Uterus (tissue), 4 donors: Measurements from ENCODE around the gene COBLL1. TPM values are rescaled to one million over a fixed set of nuclear protein-coding genes. Genes with fewer than 3 reads are reported as not detected.

ENCODE experiments used
- DNase-seq, 2 donors: peaks; one replicate each; pipeline ENCODE4 v3.0.0-alpha.2; 2019 to 2020
- H3K27ac ChIP-seq, 2 donors: fragments of 200-600 bp; sonication (generic); 1 replicate in 1 of 2; 2 replicates in 1 of 2; pipeline ENCODE4 v1.5.1; 2016 to 2018
- H3K27me3 ChIP-seq, 2 donors: fragments of 200-600 bp; sonication (generic); one replicate each; pipeline ENCODE4 v1.5.1; 2018 to 2019; ENCODE audit warnings: control low read depth in 1 of 2
- H3K36me3 ChIP-seq, 2 donors: fragments of 200-600 bp; sonication (generic); one replicate each; pipeline ENCODE4 v1.5.1; 2019; ENCODE audit warnings: control low read depth in 1 of 2
- H3K4me1 ChIP-seq, 2 donors: fragments of 200-600 bp; sonication (generic); one replicate each; pipeline ENCODE4 v1.5.1; 2018 to 2019; ENCODE audit warnings: control low read depth in 1 of 2
- H3K4me3 ChIP-seq, 2 donors: fragments of 200-600 bp; sonication (generic); 1 replicate in 1 of 2; 2 replicates in 1 of 2; pipeline ENCODE4 v1.5.1; 2018 to 2019; ENCODE audit warnings: mild to moderate bottlenecking in 1 of 2
- H3K9me3 ChIP-seq, 2 donors: fragments of 200-600 bp; sonication (generic); one replicate each; pipeline ENCODE4 v1.5.1; 2019; ENCODE audit warnings: control low read depth in 1 of 2
- POLR2A ChIP-seq, 2 donors: fragments of 450-650 bp; IDR thresholded peaks; one replicate each; pipeline ENCODE4 v1.6.1; 2016; ENCODE audit warnings: antibody characterized with exemption in 2 of 2, mild to moderate bottlenecking in 1 of 2, moderate library complexity in 1 of 2
- intact Hi-C: fragments of 100-400 bp; cut with DNase I; formaldehyde crosslinking; loops from one replicate; pipeline ENCODE4 v1.15.1; 2023; ENCODE audit warnings: low total_unique reads
- total RNA-seq, 4 donors: library from RNA; depleted of rRNA in 3 of 4; stranded (reverse); fragments of >200 nt in 3 of 4; gene quantifications; one replicate each; pipeline versions ENCODE4 v1.1.0 to v1.2.4, GENCODE V29; 2014 to 2023
- TF ChIP-seq, protein P1 (sequence below), 4 experiments: fragments of 200-600 bp in 2 of 4; fragments of 450-650 bp in 2 of 4; sonication (generic) in 2 of 4; IDR thresholded peaks; one replicate each; pipeline ENCODE4 v1.5.1; 2016 to 2019; ENCODE audit warnings: antibody characterized with exemption in 4 of 4, mild to moderate bottlenecking in 2 of 4, moderate library complexity in 1 of 4
- donor health status: DM: yes; HTN: yes; CAD: no.

COBLL1 gene
- 10 to 100 TPM in 2 of 4 donors, 1 to 10 TPM in 2; 4.1 to 32.6 (median 17.9) TPM for total RNA-seq

DNA sequence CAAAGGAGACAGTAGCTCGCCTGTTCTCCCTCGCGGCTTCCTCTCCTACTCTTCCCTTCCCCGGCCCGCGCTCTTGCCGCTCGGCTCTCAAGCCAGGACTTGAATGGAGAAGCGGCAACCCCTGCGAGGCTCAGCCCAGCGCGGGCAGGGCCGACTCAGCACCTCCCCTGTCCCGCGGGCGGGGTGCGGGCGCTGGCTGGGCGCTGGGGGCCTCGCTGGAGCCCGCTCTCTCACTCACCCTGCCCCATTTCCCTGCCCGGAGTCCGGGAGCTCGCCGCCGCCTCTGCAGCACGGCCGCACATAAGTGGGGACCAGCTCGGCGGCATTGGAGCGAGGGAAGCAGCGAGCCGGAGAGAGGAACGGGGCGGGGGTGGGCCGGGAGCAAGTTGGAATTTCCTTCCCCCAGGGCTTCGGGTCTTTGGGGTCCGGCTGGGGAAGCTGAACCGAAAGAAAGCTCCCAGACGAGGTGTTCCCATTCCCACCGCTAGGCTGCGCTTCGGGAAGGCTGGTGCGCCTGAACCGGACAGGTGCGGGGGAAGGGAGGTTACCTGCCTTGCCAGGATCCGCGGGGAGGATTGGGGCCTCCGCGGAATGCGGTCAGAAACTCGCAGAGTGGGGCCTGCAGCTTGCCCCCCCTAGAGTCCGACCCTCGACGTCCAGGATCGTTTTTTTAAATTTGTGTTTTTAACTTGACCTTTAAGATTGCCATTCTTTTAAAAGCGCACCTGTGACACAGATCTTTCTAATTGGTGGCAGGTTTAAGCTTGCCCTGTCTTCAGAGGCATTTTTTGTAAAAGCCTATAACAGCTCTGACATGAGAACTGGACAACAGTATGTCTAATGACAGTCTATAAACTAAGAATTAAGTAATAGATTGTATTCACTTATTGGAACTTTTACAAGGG lies at the start of gene COBLL1:
Gene COBLL1, minus strand, starts transcription at position 105 of the 905 bp plus-strand sequence. CDS start 627 bp downstream, outside the sequence.
- Histone ChIP-seq H3K4me1 (no peaks in the 10 kb centered on the region), H3K9me3 (no peaks in the 10 kb centered on the region), H3K27ac (peak within 1 kb of the TSS; percentile 81 to 94), H3K4me3 (peak within 1 kb of the TSS; percentile 57 to 74), H3K36me3 (no peaks in the 10 kb centered on the region), H3K27me3 (no peaks in the 10 kb centered on the region)
- intact Hi-C loops: no loop called here
- peak; percentile 62 to 63 for DNase-seq
- TF ChIP-seq POLR2A (IDR thresholded peaks at IDR 0.05): no peak
- TF ChIP-seq, protein P1, sequence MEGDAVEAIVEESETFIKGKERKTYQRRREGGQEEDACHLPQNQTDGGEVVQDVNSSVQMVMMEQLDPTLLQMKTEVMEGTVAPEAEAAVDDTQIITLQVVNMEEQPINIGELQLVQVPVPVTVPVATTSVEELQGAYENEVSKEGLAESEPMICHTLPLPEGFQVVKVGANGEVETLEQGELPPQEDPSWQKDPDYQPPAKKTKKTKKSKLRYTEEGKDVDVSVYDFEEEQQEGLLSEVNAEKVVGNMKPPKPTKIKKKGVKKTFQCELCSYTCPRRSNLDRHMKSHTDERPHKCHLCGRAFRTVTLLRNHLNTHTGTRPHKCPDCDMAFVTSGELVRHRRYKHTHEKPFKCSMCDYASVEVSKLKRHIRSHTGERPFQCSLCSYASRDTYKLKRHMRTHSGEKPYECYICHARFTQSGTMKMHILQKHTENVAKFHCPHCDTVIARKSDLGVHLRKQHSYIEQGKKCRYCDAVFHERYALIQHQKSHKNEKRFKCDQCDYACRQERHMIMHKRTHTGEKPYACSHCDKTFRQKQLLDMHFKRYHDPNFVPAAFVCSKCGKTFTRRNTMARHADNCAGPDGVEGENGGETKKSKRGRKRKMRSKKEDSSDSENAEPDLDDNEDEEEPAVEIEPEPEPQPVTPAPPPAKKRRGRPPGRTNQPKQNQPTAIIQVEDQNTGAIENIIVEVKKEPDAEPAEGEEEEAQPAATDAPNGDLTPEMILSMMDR (IDR thresholded peaks at IDR 0.05): peak; percentile 61 to 75 (median 69)

GRCh38 chr2:164890544-164890943 lies 48.9 kb upstream of the COBLL1 start:
- TF ChIP-seq, protein P1 (IDR thresholded peaks at IDR 0.05): no peak
- TF ChIP-seq POLR2A (IDR thresholded peaks at IDR 0.05): no peak
- H3K36me3 ChIP-seq: no peaks in the 10 kb centered on the region
- no peak for DNase-seq
- intact Hi-C loops: no loop called here
- H3K4me3 ChIP-seq: no peak overlapping the region
- no peaks in the 10 kb centered on the region for H3K4me1 ChIP-seq
- no peak overlapping the region for H3K27ac ChIP-seq
- H3K9me3 ChIP-seq: no peaks in the 10 kb centered on the region
- no peaks in the 10 kb centered on the region for H3K27me3 ChIP-seq

- no peak overlapping the region for H3K4me3 ChIP-seq
- no peak overlapping the region for H3K27ac ChIP-seq
- no peaks in the 10 kb centered on the region for H3K36me3 ChIP-seq
- intact Hi-C loops: no loop called here
- no peaks in the 10 kb centered on the region for H3K4me1 ChIP-seq
- TF ChIP-seq POLR2A (IDR thresholded peaks at IDR 0.05): no peak
- TF ChIP-seq, protein P1 (IDR thresholded peaks at IDR 0.05): no peak
- no peak for DNase-seq
- no peaks in the 10 kb centered on the region for H3K27me3 ChIP-seq
- no peaks in the 10 kb centered on the region for H3K9me3 ChIP-seq
These were observed 47.0 kb upstream of the COBLL1 start for GRCh38 chr2:164888592-164888991.

GRCh38 chr2:164887434-164888144 lies 46.0 kb upstream of the COBLL1 start:
- no peak overlapping the region for H3K4me3 ChIP-seq
- TF ChIP-seq, protein P1 (IDR thresholded peaks at IDR 0.05): no peak
- no peak for TF ChIP-seq POLR2A (IDR thresholded peaks at IDR 0.05)
- DNase-seq: no peak
- no peaks in the 10 kb centered on the region for H3K36me3 ChIP-seq
- H3K9me3 ChIP-seq: no peaks in the 10 kb centered on the region
- intact Hi-C loops: no loop called here
- no peak overlapping the region for H3K27ac ChIP-seq
- H3K4me1 ChIP-seq: no peaks in the 10 kb centered on the region
- H3K27me3 ChIP-seq: no peaks in the 10 kb centered on the region

GRCh38 chr2:164882276-164882675 lies 40.7 kb upstream of the COBLL1 start:
- Histone ChIP-seq H3K27me3 (no peaks in the 10 kb centered on the region), H3K4me3 (no peak overlapping the region), H3K9me3 (no peaks in the 10 kb centered on the region), H3K27ac (peak overlapping the region in 1 of 2 donors; percentile 1), H3K4me1 (no peaks in the 10 kb centered on the region), H3K36me3 (no peaks in the 10 kb centered on the region)
- no peak for DNase-seq
- intact Hi-C loops: no loop called here
- TF ChIP-seq, protein P1 (IDR thresholded peaks at IDR 0.05): no peak
- no peak for TF ChIP-seq POLR2A (IDR thresholded peaks at IDR 0.05)
